ENCODE data around the gene PTPRQ. TPM values are rescaled to one million over a fixed set of nuclear protein-coding genes. Genes with fewer than 3 reads are reported as not detected.
"Not testable (repeated sequence)": the region's sequence is repeated elsewhere in the genome, so short reads cannot be mapped to it uniquely, and the experiment has no call there.

The PTPRQ gene
- total RNA-seq, 6 experiments from 2014 or later = 0.12 to 0.81 (median 0.22) TPM; not detected in 1

DNA sequence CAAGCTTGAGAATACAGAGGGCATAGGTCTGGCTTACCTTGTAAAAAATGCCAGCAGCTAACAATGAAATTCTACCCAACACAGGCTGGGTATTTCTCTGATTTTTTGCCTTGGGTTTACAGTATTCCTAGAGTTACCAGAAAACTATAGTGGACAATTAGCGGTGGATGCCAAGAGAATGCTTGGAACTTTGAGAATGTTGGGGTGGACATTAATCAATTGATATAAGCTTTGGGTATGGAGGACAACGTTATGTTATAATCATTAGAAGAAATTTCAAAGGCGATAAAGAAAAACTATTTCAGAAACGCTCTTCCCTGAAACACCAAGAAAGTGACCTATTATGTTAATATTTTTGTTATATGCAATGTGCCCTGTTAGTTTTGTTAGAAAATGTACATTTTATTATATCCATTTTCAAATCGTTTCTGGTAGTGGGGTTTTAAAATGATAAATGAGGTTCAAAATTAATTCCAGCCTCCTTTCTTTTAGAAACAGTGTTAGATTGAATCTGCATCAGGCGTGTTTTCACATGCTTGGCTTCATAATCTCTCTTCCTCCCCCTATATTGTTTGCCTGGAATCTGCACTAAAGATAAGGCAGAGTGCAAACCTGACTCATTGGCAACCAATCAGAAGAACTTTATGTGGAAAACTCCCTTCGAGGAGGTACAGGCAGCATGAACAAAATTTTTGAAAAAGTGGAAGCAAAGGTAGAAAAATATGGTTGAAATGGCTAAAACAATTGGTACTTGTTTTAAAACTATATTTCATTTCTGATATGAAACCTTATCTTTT is 1.4 kb upstream of the PTPRQ start:
- intact Hi-C loops (cut with DNase I) = no loop called here
- ATAC-seq (peak in 1 of 4 donors; percentile 48), DNase-seq (no peak)
- TF ChIP-seq POLR2A (IDR thresholded peaks at IDR 0.05) = no peak
- TF ChIP-seq, protein P1, sequence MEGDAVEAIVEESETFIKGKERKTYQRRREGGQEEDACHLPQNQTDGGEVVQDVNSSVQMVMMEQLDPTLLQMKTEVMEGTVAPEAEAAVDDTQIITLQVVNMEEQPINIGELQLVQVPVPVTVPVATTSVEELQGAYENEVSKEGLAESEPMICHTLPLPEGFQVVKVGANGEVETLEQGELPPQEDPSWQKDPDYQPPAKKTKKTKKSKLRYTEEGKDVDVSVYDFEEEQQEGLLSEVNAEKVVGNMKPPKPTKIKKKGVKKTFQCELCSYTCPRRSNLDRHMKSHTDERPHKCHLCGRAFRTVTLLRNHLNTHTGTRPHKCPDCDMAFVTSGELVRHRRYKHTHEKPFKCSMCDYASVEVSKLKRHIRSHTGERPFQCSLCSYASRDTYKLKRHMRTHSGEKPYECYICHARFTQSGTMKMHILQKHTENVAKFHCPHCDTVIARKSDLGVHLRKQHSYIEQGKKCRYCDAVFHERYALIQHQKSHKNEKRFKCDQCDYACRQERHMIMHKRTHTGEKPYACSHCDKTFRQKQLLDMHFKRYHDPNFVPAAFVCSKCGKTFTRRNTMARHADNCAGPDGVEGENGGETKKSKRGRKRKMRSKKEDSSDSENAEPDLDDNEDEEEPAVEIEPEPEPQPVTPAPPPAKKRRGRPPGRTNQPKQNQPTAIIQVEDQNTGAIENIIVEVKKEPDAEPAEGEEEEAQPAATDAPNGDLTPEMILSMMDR (IDR thresholded peaks at IDR 0.05) = no peak
- H3K36me3 ChIP-seq = no peaks in the 10 kb centered on the region
- 59% methylated on average over 7 of the region's 7 CpGs for WGBS (ENCODE audit: insufficient coverage, low coverage, low lambda C conversion rate, missing lambda C conversion rate)
- H3K27ac ChIP-seq = no peak overlapping the region
- H3K4me1 ChIP-seq = no peaks in the 10 kb centered on the region
- H3K4me3 ChIP-seq = no peak overlapping the region
- H3K27me3 ChIP-seq = no peaks in the 10 kb centered on the region
- H3K9me3 ChIP-seq = no peaks in the 10 kb centered on the region

DNA sequence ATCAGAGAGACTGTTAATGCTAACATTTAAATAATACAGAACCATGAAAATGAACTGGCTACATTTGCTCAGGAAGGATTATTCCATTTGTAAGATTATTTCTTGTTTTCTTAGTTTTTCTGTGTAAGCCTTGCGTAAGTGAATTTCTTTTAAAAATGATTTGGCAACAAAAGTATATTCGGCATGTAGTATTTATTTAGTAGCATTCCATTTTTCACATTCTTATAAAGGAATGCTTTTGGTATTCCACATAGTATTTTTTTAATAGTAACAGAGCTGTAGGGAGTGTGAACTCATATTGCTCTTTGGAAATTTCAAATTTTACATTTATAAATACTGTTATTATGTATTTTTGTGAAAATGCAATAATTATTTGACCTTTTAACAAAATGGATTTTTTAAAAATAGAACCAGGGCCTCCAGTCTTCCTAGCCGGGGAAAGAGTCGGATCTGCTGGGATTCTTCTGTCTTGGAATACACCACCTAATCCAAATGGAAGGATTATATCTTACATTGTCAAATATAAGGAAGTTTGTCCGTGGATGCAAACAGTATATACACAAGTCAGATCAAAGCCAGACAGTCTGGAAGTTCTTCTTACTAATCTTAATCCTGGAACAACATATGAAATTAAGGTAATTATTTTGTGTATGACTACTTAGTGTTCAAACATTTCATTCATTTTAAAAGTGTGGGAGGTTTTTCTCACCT is 1.2 kb downstream of the PTPRQ start:
- Histone ChIP-seq H3K36me3 (no peaks in the 10 kb centered on the region), H3K4me3 (no peak overlapping the region), H3K27me3 (no peaks in the 10 kb centered on the region), H3K27ac (no peak overlapping the region), H3K4me1 (no peaks in the 10 kb centered on the region), H3K9me3 (no peaks in the 10 kb centered on the region)
- TF ChIP-seq, protein P1 (IDR thresholded peaks at IDR 0.05) = no peak
- no peak for TF ChIP-seq POLR2A (IDR thresholded peaks at IDR 0.05)
- intact Hi-C loops (cut with DNase I) = no loop called here
- WGBS (ENCODE audit: insufficient coverage, low coverage, low lambda C conversion rate, missing lambda C conversion rate) = 61% methylated on average over 5 of the region's 5 CpGs
- ATAC-seq (no peak), DNase-seq (no peak)

DNA sequence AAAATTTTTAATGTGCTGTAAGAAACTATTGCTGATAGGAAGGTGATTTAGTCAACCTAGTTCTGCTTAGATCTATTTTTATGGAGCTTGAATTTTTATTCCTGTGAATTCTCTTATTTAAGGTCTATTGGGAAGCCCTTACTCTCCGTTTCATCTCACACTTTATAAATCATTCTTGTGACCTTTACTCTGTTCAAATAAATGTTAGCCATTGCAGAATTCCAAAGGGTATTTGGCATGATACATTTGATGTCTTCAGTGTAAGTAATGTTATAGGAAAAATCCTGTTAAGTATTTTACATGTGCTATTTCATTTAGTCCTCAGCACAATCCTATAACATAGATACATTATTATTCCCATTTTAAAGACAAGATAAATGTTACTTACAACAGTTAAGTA is 12.5 kb downstream of the PTPRQ start:
- H3K4me3 ChIP-seq = no peak overlapping the region
- intact Hi-C loops (cut with DNase I) = no loop called here
- H3K9me3 ChIP-seq = no peaks in the 10 kb centered on the region
- H3K4me1 ChIP-seq = no peaks in the 10 kb centered on the region
- H3K27me3 ChIP-seq = no peaks in the 10 kb centered on the region
- WGBS (ENCODE audit: insufficient coverage, low coverage, low lambda C conversion rate, missing lambda C conversion rate) = 25% methylated on average over 1 of the region's 1 CpG
- H3K27ac ChIP-seq = no peak overlapping the region
- no peak for DNase-seq
- ATAC-seq = peak in 3 of 4 donors; percentile 51 to 58 (median 53)
- TF ChIP-seq POLR2A (IDR thresholded peaks at IDR 0.05) = no peak
- TF ChIP-seq, protein P1 (IDR thresholded peaks at IDR 0.05) = no peak
- H3K36me3 ChIP-seq = no peaks in the 10 kb centered on the region

DNA sequence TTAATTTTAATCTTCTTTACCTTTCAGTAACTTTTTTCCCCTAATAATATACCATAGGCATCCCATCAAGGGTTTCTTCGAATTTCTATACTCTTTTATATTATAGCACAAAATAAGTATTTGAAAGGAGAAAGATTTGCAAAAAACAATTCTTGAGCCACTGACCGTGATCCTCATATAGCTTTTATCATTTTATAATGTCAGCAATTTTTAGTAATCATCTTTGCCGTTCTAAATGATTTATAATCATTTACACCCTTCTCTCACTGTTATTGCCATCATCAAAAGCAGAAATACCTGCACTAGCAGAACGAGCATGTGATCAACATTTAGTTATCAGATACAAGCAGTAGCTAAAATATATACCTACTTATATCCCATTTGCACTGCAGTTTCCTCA is 16.9 kb downstream of the PTPRQ start:
- no peaks in the 10 kb centered on the region for H3K27me3 ChIP-seq
- no peak for TF ChIP-seq POLR2A (IDR thresholded peaks at IDR 0.05)
- TF ChIP-seq, protein P1 (IDR thresholded peaks at IDR 0.05) = no peak
- WGBS (ENCODE audit: insufficient coverage, low coverage, low lambda C conversion rate, missing lambda C conversion rate) = 53% methylated on average over 4 of the region's 4 CpGs
- intact Hi-C loops (cut with DNase I) = no loop called here
- H3K27ac ChIP-seq = no peak overlapping the region
- no peak overlapping the region for H3K4me3 ChIP-seq
- no peaks in the 10 kb centered on the region for H3K9me3 ChIP-seq
- H3K36me3 ChIP-seq = no peaks in the 10 kb centered on the region
- no peaks in the 10 kb centered on the region for H3K4me1 ChIP-seq
- no peak for ATAC-seq
- DNase-seq = no peak

DNA sequence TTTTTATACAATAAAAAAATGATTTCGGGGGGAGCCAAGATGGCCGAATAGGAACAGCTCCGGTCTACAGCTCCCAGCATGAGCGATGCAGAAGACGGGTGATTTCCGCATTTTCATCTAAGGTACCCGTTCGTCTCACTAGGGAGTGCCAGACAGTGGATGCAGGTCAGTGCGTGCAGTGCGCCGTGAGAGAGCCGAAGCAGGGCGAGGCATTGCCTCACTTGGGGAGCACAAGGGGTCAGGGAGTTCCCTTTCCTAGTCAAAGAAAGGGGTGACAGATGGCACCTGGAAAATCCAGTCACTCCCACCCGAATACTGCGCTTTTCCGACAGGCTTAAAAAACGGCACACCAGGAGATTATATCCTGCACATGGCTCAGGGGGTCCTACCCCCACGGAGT is 17.8 kb downstream of the PTPRQ start:
- intact Hi-C loops (cut with DNase I); H3K27ac ChIP-seq; ATAC-seq; DNase-seq; H3K9me3 ChIP-seq; H3K4me3 ChIP-seq; H3K27me3 ChIP-seq; H3K4me1 ChIP-seq; H3K36me3 ChIP-seq: not testable (repeated sequence)
- WGBS (ENCODE audit: insufficient coverage, low coverage, low lambda C conversion rate, missing lambda C conversion rate) = 89% methylated on average over 3 of the region's 18 CpGs

Data from right lobe of liver (tissue), 6 donors.